ENCODE results near the gene IFIT1B.

DNA sequence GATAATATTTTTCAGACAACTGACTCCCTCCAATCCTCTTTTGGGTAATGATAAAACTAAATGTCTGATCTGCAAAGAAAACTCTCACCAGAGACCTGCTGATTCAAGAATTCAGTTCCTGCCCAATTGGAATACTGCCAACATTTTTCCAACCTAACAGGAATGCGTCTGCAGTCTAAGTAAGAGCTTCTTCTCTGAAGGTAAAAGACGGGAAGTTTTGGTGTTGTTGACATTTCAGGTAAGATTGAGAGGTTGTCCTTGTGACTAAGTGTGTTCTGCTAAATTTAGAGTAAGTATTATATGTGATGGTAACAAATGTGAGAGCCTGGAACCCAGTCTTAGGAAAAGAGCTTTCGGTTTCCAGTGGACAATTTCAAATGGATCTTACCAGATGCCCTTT lies 54.1 kb downstream of the IFIT1B start:
- no peak for TF ChIP-seq POLR2A (IDR thresholded peaks at IDR 0.05)
- TF ChIP-seq, protein P1, sequence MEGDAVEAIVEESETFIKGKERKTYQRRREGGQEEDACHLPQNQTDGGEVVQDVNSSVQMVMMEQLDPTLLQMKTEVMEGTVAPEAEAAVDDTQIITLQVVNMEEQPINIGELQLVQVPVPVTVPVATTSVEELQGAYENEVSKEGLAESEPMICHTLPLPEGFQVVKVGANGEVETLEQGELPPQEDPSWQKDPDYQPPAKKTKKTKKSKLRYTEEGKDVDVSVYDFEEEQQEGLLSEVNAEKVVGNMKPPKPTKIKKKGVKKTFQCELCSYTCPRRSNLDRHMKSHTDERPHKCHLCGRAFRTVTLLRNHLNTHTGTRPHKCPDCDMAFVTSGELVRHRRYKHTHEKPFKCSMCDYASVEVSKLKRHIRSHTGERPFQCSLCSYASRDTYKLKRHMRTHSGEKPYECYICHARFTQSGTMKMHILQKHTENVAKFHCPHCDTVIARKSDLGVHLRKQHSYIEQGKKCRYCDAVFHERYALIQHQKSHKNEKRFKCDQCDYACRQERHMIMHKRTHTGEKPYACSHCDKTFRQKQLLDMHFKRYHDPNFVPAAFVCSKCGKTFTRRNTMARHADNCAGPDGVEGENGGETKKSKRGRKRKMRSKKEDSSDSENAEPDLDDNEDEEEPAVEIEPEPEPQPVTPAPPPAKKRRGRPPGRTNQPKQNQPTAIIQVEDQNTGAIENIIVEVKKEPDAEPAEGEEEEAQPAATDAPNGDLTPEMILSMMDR (IDR thresholded peaks at IDR 0.05): no peak

Data from heart left ventricle (tissue), 13 donors.